Middle frontal gyrus (tissue), 1 donor: ENCODE data around the gene OR10H3.
"Not testable (repeated sequence)": the region's sequence is repeated elsewhere in the genome, so short reads cannot be mapped to it uniquely, and the experiment has no call there.

Experiments used
- DNase-seq: peaks from one replicate; pipeline ENCODE4 v3.0.0-alpha.2; 2015; ENCODE audit warnings: low spot score; ENCODE audit errors: extremely low spot score

OR10H3 gene

GRCh38 chr19:15737722-15738121 is at the start of gene OR10H3:
OR10H3 (plus strand) TSS chr19:15737985; CDS start chr19:15741393, 3,408 bp downstream.
- DNase-seq, result no peak

GRCh38 chr19:15696654-15697194 is 41.1 kb upstream of the OR10H3 start:
- no peak for DNase-seq

GRCh38 chr19:15701757-15702533 is 35.8 kb upstream of the OR10H3 start:
- no peak for DNase-seq

GRCh38 chr19:15702534-15702930 is 35.3 kb upstream of the OR10H3 start:
- DNase-seq, result no peak

GRCh38 chr19:15714638-15715037 is 23.1 kb upstream of the OR10H3 start:
- no peak for DNase-seq

GRCh38 chr19:15715642-15716041 is 22.1 kb upstream of the OR10H3 start:
- DNase-seq, result no peak

GRCh38 chr19:15717809-15718208 is 20.0 kb upstream of the OR10H3 start:
- no peak for DNase-seq

- no peak for DNase-seq
Measured at GRCh38 chr19:15721268-15721667, 16.5 kb upstream of the OR10H3 start.

GRCh38 chr19:15722956-15723355 is 14.8 kb upstream of the OR10H3 start:
- DNase-seq, result no peak

GRCh38 chr19:15727724-15728123 is 10.1 kb upstream of the OR10H3 start, which contains the start of gene OR10H2:
OR10H2 (plus strand) TSS chr19:15728024; CDS start chr19:15728044, 20 bp downstream.
- no peak for DNase-seq

GRCh38 chr19:15730538-15730937 is 7.2 kb upstream of the OR10H3 start:
- DNase-seq, result no peak

- DNase-seq, result no peak
Measured at GRCh38 chr19:15732388-15732787, 5.4 kb upstream of the OR10H3 start.

- no peak for DNase-seq
Measured at GRCh38 chr19:15733895-15734294, 3.9 kb upstream of the OR10H3 start.

GRCh38 chr19:15740785-15741184 is 3.0 kb downstream of the OR10H3 start:
- no peak for DNase-seq

GRCh38 chr19:15748239-15748638 is 10.5 kb downstream of the OR10H3 start:
- no peak for DNase-seq

GRCh38 chr19:15758379-15758778 is 20.6 kb downstream of the OR10H3 start:
- no peak for DNase-seq

GRCh38 chr19:15759962-15760565 is 22.3 kb downstream of the OR10H3 start:
- no peak for DNase-seq

GRCh38 chr19:15769586-15769985 is 31.8 kb downstream of the OR10H3 start:
- DNase-seq, result no peak

GRCh38 chr19:15774159-15774558 is 36.4 kb downstream of the OR10H3 start:
- DNase-seq, result not testable (repeated sequence)

- no peak for DNase-seq
Measured at GRCh38 chr19:15775249-15775648, 37.5 kb downstream of the OR10H3 start.

- DNase-seq, result no peak
Measured at GRCh38 chr19:15776264-15776663, 38.5 kb downstream of the OR10H3 start.
